ENCODE results near the gene TRMO.

- TF ChIP-seq CTCF (IDR thresholded peaks at IDR 0.05; ENCODE audit: low read depth, low read length, poor library complexity, severe bottlenecking): no peak
- TF ChIP-seq EZH2phosphoT487 (IDR thresholded peaks at IDR 0.05; ENCODE audit: borderline replicate concordance, low read length): no peak
Measured at GRCh38 chr9:97962136-97962535, 39.8 kb upstream of the TRMO start.

Data from DOHH2 (cell line).